ENCODE data around the gene ADAMTSL4. TPM values are rescaled to one million over a fixed set of nuclear protein-coding genes. Genes with fewer than 3 reads are reported as not detected.

Gene ADAMTSL4
- total RNA-seq, 1 donor from 2014 or later = 2.3 TPM

- DNase-seq (ENCODE audit: extremely low spot score, unreplicated experiment) = no peak
- no peak overlapping the region for H3K27ac Mint-ChIP-seq (ENCODE audit: unreplicated experiment)
- H3K4me3 Mint-ChIP-seq (ENCODE audit: unreplicated experiment) = no peak overlapping the region
- H3K36me3 Mint-ChIP-seq (ENCODE audit: unreplicated experiment) = peaks cover 20% of the 10 kb centered on the region
- no peak for TF ChIP-seq CTCF (IDR thresholded peaks at IDR 0.05)
- H3K27me3 Mint-ChIP-seq (ENCODE audit: unreplicated experiment) = no peaks in the 10 kb centered on the region
- peaks cover 30% of the 10 kb centered on the region for H3K4me1 Mint-ChIP-seq (ENCODE audit: unreplicated experiment)
- no peaks in the 10 kb centered on the region for H3K9me3 Mint-ChIP-seq (ENCODE audit: unreplicated experiment)
These were observed 37.7 kb upstream of the ADAMTSL4 start for GRCh38 chr1:150511551-150511950.

GRCh38 chr1:150511985-150512660 is 37.1 kb upstream of the ADAMTSL4 start:
- H3K9me3 Mint-ChIP-seq (ENCODE audit: unreplicated experiment) = no peaks in the 10 kb centered on the region
- no peak overlapping the region for H3K4me3 Mint-ChIP-seq (ENCODE audit: unreplicated experiment)
- no peak for TF ChIP-seq CTCF (IDR thresholded peaks at IDR 0.05)
- H3K4me1 Mint-ChIP-seq (ENCODE audit: unreplicated experiment) = peaks cover 27% of the 10 kb centered on the region
- DNase-seq (ENCODE audit: extremely low spot score, unreplicated experiment) = no peak
- peaks cover 16% of the 10 kb centered on the region for H3K36me3 Mint-ChIP-seq (ENCODE audit: unreplicated experiment)
- no peaks in the 10 kb centered on the region for H3K27me3 Mint-ChIP-seq (ENCODE audit: unreplicated experiment)
- no peak overlapping the region for H3K27ac Mint-ChIP-seq (ENCODE audit: unreplicated experiment)

- DNase-seq (ENCODE audit: extremely low spot score, unreplicated experiment) = no peak
- Mint-ChIP-seq H3K27me3 (ENCODE audit: unreplicated experiment) (no peaks in the 10 kb centered on the region), H3K4me1 (ENCODE audit: unreplicated experiment) (peaks cover 23% of the 10 kb centered on the region), H3K9me3 (ENCODE audit: unreplicated experiment) (no peaks in the 10 kb centered on the region), H3K27ac (ENCODE audit: unreplicated experiment) (no peak overlapping the region), H3K36me3 (ENCODE audit: unreplicated experiment) (peaks cover 11% of the 10 kb centered on the region), H3K4me3 (ENCODE audit: unreplicated experiment) (no peak overlapping the region)
- no peak for TF ChIP-seq CTCF (IDR thresholded peaks at IDR 0.05)
These were observed 36.4 kb upstream of the ADAMTSL4 start for GRCh38 chr1:150512846-150513245.

- TF ChIP-seq CTCF (IDR thresholded peaks at IDR 0.05) = no peak
- Mint-ChIP-seq H3K4me3 (ENCODE audit: unreplicated experiment) (no peak overlapping the region), H3K4me1 (ENCODE audit: unreplicated experiment) (peaks cover 18% of the 10 kb centered on the region), H3K27ac (ENCODE audit: unreplicated experiment) (no peak overlapping the region), H3K27me3 (ENCODE audit: unreplicated experiment) (no peaks in the 10 kb centered on the region), H3K9me3 (ENCODE audit: unreplicated experiment) (no peaks in the 10 kb centered on the region), H3K36me3 (ENCODE audit: unreplicated experiment) (peaks cover 11% of the 10 kb centered on the region)
- DNase-seq (ENCODE audit: extremely low spot score, unreplicated experiment) = no peak
These were observed 35.8 kb upstream of the ADAMTSL4 start for GRCh38 chr1:150513351-150513791.

GRCh38 chr1:150514260-150514659 is 34.9 kb upstream of the ADAMTSL4 start:
- TF ChIP-seq CTCF (IDR thresholded peaks at IDR 0.05) = no peak
- Mint-ChIP-seq H3K4me1 (ENCODE audit: unreplicated experiment) (peaks cover 13% of the 10 kb centered on the region), H3K27ac (ENCODE audit: unreplicated experiment) (no peak overlapping the region), H3K4me3 (ENCODE audit: unreplicated experiment) (peak overlapping the region; percentile 83), H3K9me3 (ENCODE audit: unreplicated experiment) (no peaks in the 10 kb centered on the region), H3K27me3 (ENCODE audit: unreplicated experiment) (no peaks in the 10 kb centered on the region), H3K36me3 (ENCODE audit: unreplicated experiment) (peaks cover 11% of the 10 kb centered on the region)
- no peak for DNase-seq (ENCODE audit: extremely low spot score, unreplicated experiment)

Measured in osteocyte (in vitro differentiated cells).